Omental fat pad (tissue), 4 donors: ENCODE results near the gene CABLES2. TPM values are rescaled to one million over a fixed set of nuclear protein-coding genes. Genes with fewer than 3 reads are reported as not detected.

Source experiments
- ATAC-seq: fragments of 150-250 bp; one replicate; pipeline ENCODE4 v1.9.1; 2016; ENCODE audit warnings: mild to moderate bottlenecking, moderate library complexity; ENCODE audit not compliant: low FRiP score
- DNase-seq: peaks from one replicate; pipeline ENCODE4 v3.0.0-alpha.2; 2019; ENCODE audit warnings: low spot score
- CTCF ChIP-seq, 3 donors: fragments of 450-650 bp; IDR thresholded peaks; one replicate each; pipeline ENCODE4 v1.5.1; 2016 to 2017; ENCODE audit warnings: antibody characterized with exemption in 3 of 3, mild to moderate bottlenecking in 3 of 3, moderate library complexity in 2 of 3
- total RNA-seq, 4 donors: library from RNA; depleted of rRNA; stranded (reverse); fragments of >200 nt; gene quantifications; one replicate each; pipeline ENCODE4 v1.1.0, GENCODE V29; 2016

Gene CABLES2
- total RNA-seq, 4 donors from 2014 or later: 1.5 to 2.8 (median 2.5) TPM

- no peak for DNase-seq
- no peak for TF ChIP-seq CTCF (IDR thresholded peaks at IDR 0.05)
- ATAC-seq: no peak
These were observed 9.9 kb upstream of the CABLES2 start for GRCh38 chr20:62416651-62417637.

GRCh38 chr20:62415354-62416111 is 8.4 kb upstream of the CABLES2 start:
- no peak for DNase-seq
- no peak for TF ChIP-seq CTCF (IDR thresholded peaks at IDR 0.05)
- ATAC-seq: no peak

GRCh38 chr20:62413896-62414481 is 6.9 kb upstream of the CABLES2 start:
- no peak for TF ChIP-seq CTCF (IDR thresholded peaks at IDR 0.05)
- no peak for DNase-seq
- no peak for ATAC-seq

GRCh38 chr20:62413025-62413570 is 6.0 kb upstream of the CABLES2 start:
- no peak for TF ChIP-seq CTCF (IDR thresholded peaks at IDR 0.05)
- ATAC-seq (no peak), DNase-seq (no peak)

- ATAC-seq (no peak), DNase-seq (no peak)
- no peak for TF ChIP-seq CTCF (IDR thresholded peaks at IDR 0.05)
These were observed 5.3 kb upstream of the CABLES2 start for GRCh38 chr20:62412194-62413024.
